MM.1S (cell line): Measurements from ENCODE around the gene SLC24A3.

Experiments
- DNase-seq: peaks from one replicate; pipeline ENCODE4 v3.0.0-alpha.2; 2015
- H2AFZ ChIP-seq: fragments of 300-600 bp; sonication (generic); 2 replicates; pipeline ENCODE4 v1.6.0; 2016; ENCODE audit warnings: antibody characterized with exemption, low read length
- H3F3A ChIP-seq: fragments of 300-600 bp; sonication (generic); 2 replicates; pipeline ENCODE4 v1.6.1; 2016; ENCODE audit warnings: mild to moderate bottlenecking, antibody characterized with exemption, low read length, moderate library complexity, mixed read lengths; ENCODE audit not compliant: insufficient read depth
- H3K27ac ChIP-seq: fragments of 300-600 bp; sonication (generic); 2 replicates; pipeline ENCODE4 v1.5.1; 2016; ENCODE audit warnings: mild to moderate bottlenecking, low read length
- H3K27me3 ChIP-seq: fragments of 300-600 bp; sonication (generic); replicated peaks from 2 replicates; pipeline ENCODE4 v1.6.0; 2016; ENCODE audit warnings: low read length; ENCODE audit not compliant: insufficient read depth
- H3K36me3 ChIP-seq: fragments of 300-600 bp; sonication (generic); replicated peaks from 2 replicates; pipeline ENCODE4 v1.6.1; 2016; ENCODE audit warnings: mild to moderate bottlenecking, low read length, mixed read lengths; ENCODE audit not compliant: insufficient read depth
- H3K4me1 ChIP-seq: fragments of 300-600 bp; sonication (generic); 2 replicates; pipeline ENCODE4 v1.6.1; 2016; ENCODE audit warnings: low read length, mixed read lengths
- H3K4me2 ChIP-seq: fragments of 300-600 bp; sonication (generic); 2 replicates; pipeline ENCODE4 v1.6.0; 2016; ENCODE audit warnings: low read depth, low read length
- H3K4me3 ChIP-seq: fragments of 300-600 bp; sonication (generic); 2 replicates; pipeline ENCODE4 v1.5.1; 2016; ENCODE audit warnings: low read length, mixed read lengths
- H3K79me2 ChIP-seq: fragments of 300-600 bp; sonication (generic); 2 replicates; pipeline ENCODE4 v1.6.1; 2016; ENCODE audit warnings: mixed run types, low read length, mixed read lengths
- H3K9ac ChIP-seq: fragments of 300-600 bp; sonication (generic); 2 replicates; pipeline ENCODE4 v1.6.1; 2016; ENCODE audit warnings: low read length, mixed read lengths
- H3K9me2 ChIP-seq: fragments of 300-600 bp; sonication (generic); replicated peaks from 2 replicates; pipeline ENCODE4 v1.6.1; 2016; ENCODE audit warnings: mild to moderate bottlenecking, low read length, mixed read lengths; ENCODE audit not compliant: insufficient read depth
- H3K9me3 ChIP-seq: fragments of 300-600 bp; sonication (generic); replicated peaks from 2 replicates; pipeline ENCODE4 v1.6.1; 2016; ENCODE audit warnings: mild to moderate bottlenecking, low read length, mixed read lengths; ENCODE audit not compliant: insufficient read depth
- H4K20me1 ChIP-seq: fragments of 300-600 bp; sonication (generic); 2 replicates; pipeline ENCODE4 v1.6.1; 2016; ENCODE audit warnings: mild to moderate bottlenecking, low read length, moderate library complexity, mixed read lengths; ENCODE audit not compliant: insufficient read depth
- CTCF ChIP-seq: fragments of 300-600 bp; sonication (generic); IDR thresholded peaks from 2 replicates; pipeline ENCODE4 v1.5.1; 2016; ENCODE audit warnings: antibody characterized with exemption, low read length, mixed read lengths
- EZH2 ChIP-seq: fragments of 300-600 bp; sonication (generic); optimal IDR thresholded peaks from 2 replicates; pipeline ENCODE3; 2017; ENCODE audit warnings: low read depth, mild to moderate bottlenecking, antibody characterized with exemption, low read length, mixed read lengths
- EZH2phosphoT487 ChIP-seq: fragments of 300-600 bp; sonication (generic); IDR thresholded peaks from 2 replicates; pipeline ENCODE4 v1.6.1; 2018; ENCODE audit warnings: antibody characterized with exemption, low read length

SLC24A3 gene

GRCh38 chr20:19531446-19531845, 319.0 kb downstream of the SLC24A3 start:
- DNase-seq = no peak
- H3K9me3 ChIP-seq = no peaks in the 10 kb centered on the region
- TF ChIP-seq EZH2phosphoT487 (no peak), CTCF (no peak), EZH2 (no peak)
- H3K27ac ChIP-seq = no peak overlapping the region
- no peaks in the 10 kb centered on the region for H3K27me3 ChIP-seq
- H3K79me2 ChIP-seq = no peaks in the 10 kb centered on the region
- H3K4me1 ChIP-seq = no peaks in the 10 kb centered on the region
- H3K9ac ChIP-seq = no peak overlapping the region
- H3K9me2 ChIP-seq = no peaks in the 10 kb centered on the region
- H2AFZ ChIP-seq = no peak overlapping the region
- H4K20me1 ChIP-seq = no peaks in the 10 kb centered on the region
- no peaks in the 10 kb centered on the region for H3K36me3 ChIP-seq
- no peak overlapping the region for H3K4me3 ChIP-seq
- no peak overlapping the region for H3K4me2 ChIP-seq
- H3F3A ChIP-seq = no peaks in the 10 kb centered on the region

GRCh38 chr20:19538556-19538955, 326.1 kb downstream of the SLC24A3 start:
- TF ChIP-seq EZH2phosphoT487 = no peak
- no peak for TF ChIP-seq CTCF
- TF ChIP-seq EZH2 = no peak
- H3K27me3 ChIP-seq = no peaks in the 10 kb centered on the region
- H3K9me3 ChIP-seq = no peaks in the 10 kb centered on the region

GRCh38 chr20:19539191-19539590, 326.7 kb downstream of the SLC24A3 start:
- no peak for TF ChIP-seq CTCF
- TF ChIP-seq EZH2 = no peak
- no peak for TF ChIP-seq EZH2phosphoT487

More at GRCh38 chr20:19538556-19538955, 326.1 kb downstream of the SLC24A3 start:
- no peak for DNase-seq
- Histone ChIP-seq H3K9me2 (no peaks in the 10 kb centered on the region), H3K4me3 (no peak overlapping the region), H3K4me1 (no peaks in the 10 kb centered on the region), H3F3A (no peaks in the 10 kb centered on the region), H3K9ac (no peak overlapping the region), H2AFZ (no peak overlapping the region), H3K27ac (no peak overlapping the region), H3K4me2 (no peak overlapping the region), H3K79me2 (no peaks in the 10 kb centered on the region), H4K20me1 (no peaks in the 10 kb centered on the region), H3K36me3 (no peaks in the 10 kb centered on the region)

GRCh38 chr20:19540392-19540791, 327.9 kb downstream of the SLC24A3 start:
- H4K20me1 ChIP-seq = no peaks in the 10 kb centered on the region
- H3K79me2 ChIP-seq = no peaks in the 10 kb centered on the region
- no peak overlapping the region for H3K9ac ChIP-seq
- no peaks in the 10 kb centered on the region for H3K4me1 ChIP-seq
- TF ChIP-seq CTCF (no peak), EZH2 (no peak), EZH2phosphoT487 (no peak)
- DNase-seq = no peak
- H3K9me3 ChIP-seq = no peaks in the 10 kb centered on the region
- H2AFZ ChIP-seq = no peak overlapping the region
- H3K36me3 ChIP-seq = no peaks in the 10 kb centered on the region
- no peak overlapping the region for H3K4me3 ChIP-seq
- no peak overlapping the region for H3K27ac ChIP-seq
- no peak overlapping the region for H3K4me2 ChIP-seq
- no peaks in the 10 kb centered on the region for H3K9me2 ChIP-seq
- no peaks in the 10 kb centered on the region for H3F3A ChIP-seq
- no peaks in the 10 kb centered on the region for H3K27me3 ChIP-seq

More at GRCh38 chr20:19539191-19539590, 326.7 kb downstream of the SLC24A3 start:
- no peak overlapping the region for H3K4me2 ChIP-seq
- no peak overlapping the region for H3K4me3 ChIP-seq
- no peaks in the 10 kb centered on the region for H3K9me2 ChIP-seq
- no peak overlapping the region for H3K27ac ChIP-seq
- no peaks in the 10 kb centered on the region for H3K79me2 ChIP-seq
- H2AFZ ChIP-seq = no peak overlapping the region
- H3K27me3 ChIP-seq = no peaks in the 10 kb centered on the region
- H3K9ac ChIP-seq = no peak overlapping the region
- H3K4me1 ChIP-seq = no peaks in the 10 kb centered on the region
- no peaks in the 10 kb centered on the region for H3F3A ChIP-seq
- no peaks in the 10 kb centered on the region for H4K20me1 ChIP-seq
- no peak for DNase-seq
- no peaks in the 10 kb centered on the region for H3K9me3 ChIP-seq
- no peaks in the 10 kb centered on the region for H3K36me3 ChIP-seq
